ENCODE results near the gene TBC1D12.

TBC1D12 gene

DNA sequence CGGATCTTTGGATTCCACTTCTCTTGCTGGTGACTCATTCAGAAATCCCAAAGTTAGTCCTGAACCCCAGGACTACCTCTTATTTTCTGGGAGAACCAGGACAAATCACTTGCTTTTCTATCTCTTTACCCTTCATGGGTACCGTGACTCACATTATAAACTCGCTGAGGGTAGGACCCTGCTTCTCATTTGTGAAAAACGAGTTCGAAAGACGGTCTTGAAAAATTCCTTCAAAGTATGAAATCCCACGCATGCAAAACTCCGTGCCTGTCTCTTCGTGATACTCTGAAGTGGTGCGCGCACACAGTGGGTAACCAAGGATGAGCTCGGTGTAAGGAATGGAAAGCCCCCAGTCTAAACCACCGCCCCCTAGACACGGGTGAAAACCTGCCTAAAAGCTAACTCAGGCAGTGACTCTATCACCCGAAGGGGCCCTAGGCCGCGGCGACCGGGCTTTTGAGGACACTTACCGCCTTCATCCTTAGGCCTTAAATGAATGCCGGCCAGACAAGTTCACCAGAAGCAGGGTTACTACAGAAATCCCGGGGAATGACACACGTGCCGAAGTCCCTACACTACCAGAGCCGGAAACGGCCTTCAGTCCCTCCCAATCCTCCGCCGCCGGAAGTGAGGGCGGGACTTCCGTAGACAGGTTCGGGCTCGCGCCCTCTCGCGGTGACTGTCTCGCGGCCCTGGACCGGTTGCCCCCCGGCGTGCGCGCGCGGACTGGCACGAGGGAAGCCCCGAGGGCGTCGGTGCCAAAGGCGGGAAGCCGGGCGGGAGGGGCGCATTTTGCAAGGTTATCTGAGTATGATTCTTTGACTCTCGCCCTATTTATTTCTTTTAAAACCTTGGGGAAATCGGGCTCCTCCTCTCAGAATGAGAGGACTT is 39.7 kb upstream of the TBC1D12 start, which contains the start of gene NOC3L:
NOC3L (minus strand) TSS at position 580 of the 891 bp plus-strand sequence; CDS start at position 479, 101 bp downstream.
- peak within 1 kb of the TSS; percentile 77 for H3K4me3 ChIP-seq (ENCODE audit: low read depth, low read length)
- TF ChIP-seq, protein P1, sequence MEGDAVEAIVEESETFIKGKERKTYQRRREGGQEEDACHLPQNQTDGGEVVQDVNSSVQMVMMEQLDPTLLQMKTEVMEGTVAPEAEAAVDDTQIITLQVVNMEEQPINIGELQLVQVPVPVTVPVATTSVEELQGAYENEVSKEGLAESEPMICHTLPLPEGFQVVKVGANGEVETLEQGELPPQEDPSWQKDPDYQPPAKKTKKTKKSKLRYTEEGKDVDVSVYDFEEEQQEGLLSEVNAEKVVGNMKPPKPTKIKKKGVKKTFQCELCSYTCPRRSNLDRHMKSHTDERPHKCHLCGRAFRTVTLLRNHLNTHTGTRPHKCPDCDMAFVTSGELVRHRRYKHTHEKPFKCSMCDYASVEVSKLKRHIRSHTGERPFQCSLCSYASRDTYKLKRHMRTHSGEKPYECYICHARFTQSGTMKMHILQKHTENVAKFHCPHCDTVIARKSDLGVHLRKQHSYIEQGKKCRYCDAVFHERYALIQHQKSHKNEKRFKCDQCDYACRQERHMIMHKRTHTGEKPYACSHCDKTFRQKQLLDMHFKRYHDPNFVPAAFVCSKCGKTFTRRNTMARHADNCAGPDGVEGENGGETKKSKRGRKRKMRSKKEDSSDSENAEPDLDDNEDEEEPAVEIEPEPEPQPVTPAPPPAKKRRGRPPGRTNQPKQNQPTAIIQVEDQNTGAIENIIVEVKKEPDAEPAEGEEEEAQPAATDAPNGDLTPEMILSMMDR (IDR thresholded peaks at IDR 0.05; ENCODE audit: low read depth, low read length, missing control alignments), result peak; percentile 86
- peak; percentile 86 for DNase-seq (ENCODE audit: low read depth)

DNA sequence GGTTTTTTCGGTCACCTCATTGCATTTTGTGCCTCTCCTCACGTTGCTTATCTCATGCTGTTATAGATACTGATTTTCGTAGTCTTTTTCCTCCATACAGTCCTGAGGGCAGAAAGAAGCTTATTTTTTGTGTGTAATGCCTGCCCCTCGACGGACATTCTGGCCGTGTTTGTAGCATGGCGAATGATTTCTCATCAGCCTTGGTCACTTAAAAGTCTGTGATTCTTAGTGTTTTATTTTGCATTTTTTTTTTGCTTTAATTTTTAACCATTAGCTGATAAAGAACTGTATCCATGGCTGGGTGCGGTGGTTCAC is 39.1 kb upstream of the TBC1D12 start:
- peak overlapping the region; percentile 77; the same call in 1 of the 2 replicates for H3K4me3 ChIP-seq (ENCODE audit: low read depth, low read length)
- DNase-seq (ENCODE audit: low read depth), result no peak
- TF ChIP-seq, protein P1 (IDR thresholded peaks at IDR 0.05; ENCODE audit: low read depth, low read length, missing control alignments), result no peak

DNA sequence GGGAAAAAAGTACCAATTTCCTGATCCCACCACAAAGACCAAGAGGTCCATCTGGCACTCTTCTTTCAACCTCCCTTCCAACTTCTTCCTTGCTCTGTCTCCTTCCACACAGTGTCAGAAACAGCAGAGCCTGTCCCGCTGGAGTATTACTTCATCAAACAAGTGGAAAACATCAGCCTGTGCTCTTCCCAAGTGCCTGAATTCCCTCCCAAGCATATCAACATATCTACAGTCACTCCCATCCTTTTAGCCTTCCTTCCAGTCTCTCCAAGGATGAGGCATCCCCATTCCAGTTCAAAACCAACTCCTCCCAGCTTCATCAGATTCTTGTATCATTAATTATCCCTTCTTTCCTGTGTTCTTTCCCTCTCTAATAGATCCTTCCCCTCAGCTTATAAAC is 37.9 kb upstream of the TBC1D12 start:
- DNase-seq (ENCODE audit: low read depth), result no peak
- H3K4me3 ChIP-seq (ENCODE audit: low read depth, low read length), result no peak overlapping the region
- TF ChIP-seq, protein P1 (IDR thresholded peaks at IDR 0.05; ENCODE audit: low read depth, low read length, missing control alignments), result no peak

DNA sequence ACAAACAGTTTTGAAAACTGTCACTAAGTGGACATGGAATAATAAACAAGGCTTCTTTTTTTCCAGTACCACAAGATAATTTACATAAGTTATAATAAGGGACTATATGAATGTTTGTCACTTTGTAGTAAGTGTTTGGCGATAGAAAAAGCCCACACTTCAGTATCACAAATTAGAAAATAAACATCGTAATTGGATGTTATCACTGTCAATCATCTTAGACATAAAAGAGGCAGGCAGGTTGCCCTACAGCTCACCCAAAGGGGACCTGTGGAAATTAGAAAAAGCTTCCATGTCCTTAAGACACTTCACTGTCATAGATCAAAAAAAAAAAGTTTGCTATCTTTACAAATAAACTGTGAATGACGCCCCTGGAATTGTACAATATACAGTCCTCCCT is 36.0 kb upstream of the TBC1D12 start:
- TF ChIP-seq, protein P1 (IDR thresholded peaks at IDR 0.05; ENCODE audit: low read depth, low read length, missing control alignments), result no peak
- no peak for DNase-seq (ENCODE audit: low read depth)

DNA sequence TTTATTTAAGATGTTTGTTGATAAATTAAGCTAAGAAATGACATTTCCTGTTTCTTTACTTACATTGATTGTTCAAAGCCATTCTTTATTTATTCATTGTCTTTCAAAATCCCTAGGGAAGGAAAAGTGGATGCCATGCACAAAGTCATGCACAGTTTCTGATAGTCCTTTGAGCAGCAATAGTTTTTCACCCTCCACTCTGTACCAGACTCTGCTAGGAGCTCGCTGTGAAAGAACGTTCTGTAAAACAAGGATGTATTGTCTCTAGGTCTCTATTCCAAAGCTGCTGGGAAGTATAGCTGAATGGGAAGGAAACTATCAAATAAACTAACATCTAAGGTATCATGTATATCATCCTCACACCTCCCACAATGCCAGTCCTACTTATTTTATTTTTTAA is 31.8 kb upstream of the TBC1D12 start:
- H3K4me3 ChIP-seq (ENCODE audit: low read depth, low read length), result no peak overlapping the region
- TF ChIP-seq, protein P1 (IDR thresholded peaks at IDR 0.05; ENCODE audit: low read depth, low read length, missing control alignments), result no peak
- no peak for DNase-seq (ENCODE audit: low read depth)

More for the DNA sequence above, 36.0 kb upstream of the TBC1D12 start:
- H3K4me3 ChIP-seq (ENCODE audit: low read depth, low read length), result no peak overlapping the region

DNA sequence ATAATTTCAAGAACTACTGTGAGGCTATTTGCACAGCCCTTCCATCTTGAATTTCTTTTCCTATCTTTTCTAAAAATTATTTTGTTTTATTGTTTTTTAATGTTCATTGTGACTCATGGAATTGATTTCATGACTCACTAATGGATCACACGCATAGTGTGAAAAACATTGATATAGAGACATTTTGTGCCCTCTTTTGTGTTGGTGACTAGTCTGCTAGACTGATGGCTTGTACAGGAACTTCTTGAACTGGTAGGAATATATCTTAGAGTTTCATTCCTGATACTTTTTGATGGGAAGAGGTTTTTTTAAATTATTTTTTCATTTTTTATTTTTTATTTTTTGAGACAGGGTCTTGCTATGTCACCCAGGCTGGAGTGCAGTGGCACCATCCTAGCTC is 27.0 kb upstream of the TBC1D12 start:
- TF ChIP-seq, protein P1 (IDR thresholded peaks at IDR 0.05; ENCODE audit: low read depth, low read length, missing control alignments), result no peak
- DNase-seq (ENCODE audit: low read depth), result no peak
- H3K4me3 ChIP-seq (ENCODE audit: low read depth, low read length), result no peak overlapping the region

DNA sequence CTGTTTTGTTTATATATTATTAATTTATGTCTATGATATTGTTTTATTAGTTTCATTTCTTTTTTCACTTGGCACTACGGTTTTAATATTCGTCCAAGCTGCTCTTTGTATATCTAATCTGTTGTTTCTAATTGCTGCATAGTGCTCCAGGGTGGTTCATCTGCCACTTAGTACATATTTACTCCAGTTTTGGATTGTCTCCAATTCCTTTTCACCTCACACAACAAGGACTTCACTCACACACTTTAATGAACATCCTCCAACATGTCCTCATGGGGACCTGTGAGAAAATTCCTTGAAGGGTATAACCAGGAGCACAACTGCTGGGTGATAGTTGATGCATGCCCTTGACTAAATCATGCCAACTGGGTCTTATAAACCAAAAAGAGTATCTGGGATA is 25.5 kb upstream of the TBC1D12 start:
- TF ChIP-seq, protein P1 (IDR thresholded peaks at IDR 0.05; ENCODE audit: low read depth, low read length, missing control alignments), result no peak
- DNase-seq (ENCODE audit: low read depth), result no peak
- no peak overlapping the region for H3K4me3 ChIP-seq (ENCODE audit: low read depth, low read length)
